Esophagus squamous epithelium (tissue), 5 donors: ENCODE results near the gene TIMM44. TPM values are rescaled to one million over a fixed set of nuclear protein-coding genes. Genes with fewer than 3 reads are reported as not detected.

Experiments used
- DNase-seq: peaks from one replicate; lab custom pipeline; 2025; lab: John Stamatoyannopoulos, UW
- H3K27ac ChIP-seq, 4 donors: fragments of 200-600 bp; sonication (generic); one replicate each; pipeline ENCODE4 v1.5.1; 2016 to 2019; ENCODE audit warnings: mild to moderate bottlenecking in 1 of 4
- H3K27me3 ChIP-seq, 4 donors: fragments of 200-600 bp; sonication (generic); 1 replicate in 3 of 4; 2 replicates in 1 of 4; pipeline versions ENCODE4 v1.5.1 to v1.6.0; 2017 to 2021; ENCODE audit warnings: antibody characterized with exemption in 1 of 4
- H3K36me3 ChIP-seq, 3 donors: fragments of 200-600 bp; sonication (generic); one replicate each; pipeline ENCODE4 v1.5.1; 2016 to 2019
- H3K4me1 ChIP-seq, 3 donors: fragments of 200-600 bp; sonication (generic); one replicate each; pipeline ENCODE4 v1.5.1; 2017 to 2019
- H3K4me3 ChIP-seq, 4 donors: fragments of 200-600 bp; sonication (generic); 1 replicate in 3 of 4; 2 replicates in 1 of 4; pipeline ENCODE4 v1.5.1; 2016 to 2019; ENCODE audit warnings: mild to moderate bottlenecking in 2 of 4, moderate library complexity in 1 of 4
- H3K9me3 ChIP-seq, 3 donors: fragments of 200-600 bp; sonication (generic); one replicate each; pipeline ENCODE4 v1.5.1; 2016 to 2019
- POLR2A ChIP-seq, 4 donors: fragments of 450-650 bp; IDR thresholded peaks; one replicate each; pipeline ENCODE4 v1.6.1; 2017; ENCODE audit warnings: antibody characterized with exemption in 4 of 4, mild to moderate bottlenecking in 4 of 4, moderate library complexity in 3 of 4
- WGBS, 2 donors: methylation state at CpG; one replicate each; pipeline ENCODE4 v1.1.5; 2018; 5-methylcytosine and 5-hydroxymethylcytosine counted together
- intact Hi-C: fragments of 100-400 bp; cut with DNase I; formaldehyde crosslinking; loops from one replicate; pipeline ENCODE4 v1.15.0; 2022
- total RNA-seq, 4 donors: library from RNA; depleted of rRNA; stranded (reverse); fragments of >200 nt; gene quantifications; one replicate each; pipeline ENCODE4 v1.1.0, GENCODE V29; 2016
- TF ChIP-seq, protein P1 (sequence below), 6 experiments: fragments of 450-650 bp in 4 of 6; fragments of 200-600 bp in 2 of 6; sonication (generic) in 2 of 6; IDR thresholded peaks; one replicate each; pipeline ENCODE4 v1.5.1; 2016 to 2019; ENCODE audit warnings: antibody characterized with exemption in 6 of 6, mild to moderate bottlenecking in 4 of 6, moderate library complexity in 4 of 6
- donor health status: DM: yes; HTN: yes; CAD: no.

TIMM44 gene
- total RNA-seq, 4 donors from 2014 or later: 36.4 to 52.6 (median 45.5) TPM

DNA sequence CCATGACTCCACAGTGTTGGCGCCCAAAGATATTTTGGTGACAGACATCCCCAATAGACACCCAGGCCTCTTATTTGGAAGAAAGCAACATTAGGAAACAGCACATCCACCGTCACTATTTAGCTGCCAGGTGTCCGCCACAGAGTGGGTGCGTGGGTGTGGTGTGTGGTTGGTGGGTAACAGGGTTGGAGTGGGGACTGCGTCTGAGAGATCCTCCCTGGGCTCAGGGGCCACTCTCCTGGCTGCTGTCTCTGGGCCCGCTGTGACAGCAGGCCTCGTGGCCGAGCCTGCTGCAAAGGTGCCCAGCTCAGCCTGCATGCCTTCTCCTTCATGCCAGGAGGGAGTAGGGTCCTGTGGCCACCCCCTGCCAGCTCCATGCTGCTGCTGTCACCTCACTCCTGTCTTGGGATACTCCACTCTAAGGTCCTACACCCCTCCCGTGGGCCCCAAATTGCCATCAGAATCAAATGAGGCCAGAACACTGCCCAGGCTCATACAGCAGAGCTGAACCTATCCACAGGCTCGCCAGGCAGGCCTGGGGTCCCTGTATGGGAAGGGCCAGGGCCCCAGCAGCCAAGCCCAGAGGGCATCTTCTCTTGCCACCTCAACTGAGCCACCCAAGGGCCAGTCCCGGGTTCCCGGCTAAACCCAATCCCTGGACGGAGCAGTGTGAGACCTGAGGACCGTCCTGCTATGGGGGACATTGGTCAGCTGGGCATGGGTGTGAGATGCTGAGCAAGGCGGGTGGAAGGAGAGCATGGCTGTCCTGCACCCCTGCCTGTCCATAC lies 24.7 kb upstream of the TIMM44 start:
- intact Hi-C loops: no loop called here
- DNase-seq: no peak
- 83 to 100% methylated on average over 1 to 6 of the region's 15 CpGs for WGBS, 2 donors

DNA sequence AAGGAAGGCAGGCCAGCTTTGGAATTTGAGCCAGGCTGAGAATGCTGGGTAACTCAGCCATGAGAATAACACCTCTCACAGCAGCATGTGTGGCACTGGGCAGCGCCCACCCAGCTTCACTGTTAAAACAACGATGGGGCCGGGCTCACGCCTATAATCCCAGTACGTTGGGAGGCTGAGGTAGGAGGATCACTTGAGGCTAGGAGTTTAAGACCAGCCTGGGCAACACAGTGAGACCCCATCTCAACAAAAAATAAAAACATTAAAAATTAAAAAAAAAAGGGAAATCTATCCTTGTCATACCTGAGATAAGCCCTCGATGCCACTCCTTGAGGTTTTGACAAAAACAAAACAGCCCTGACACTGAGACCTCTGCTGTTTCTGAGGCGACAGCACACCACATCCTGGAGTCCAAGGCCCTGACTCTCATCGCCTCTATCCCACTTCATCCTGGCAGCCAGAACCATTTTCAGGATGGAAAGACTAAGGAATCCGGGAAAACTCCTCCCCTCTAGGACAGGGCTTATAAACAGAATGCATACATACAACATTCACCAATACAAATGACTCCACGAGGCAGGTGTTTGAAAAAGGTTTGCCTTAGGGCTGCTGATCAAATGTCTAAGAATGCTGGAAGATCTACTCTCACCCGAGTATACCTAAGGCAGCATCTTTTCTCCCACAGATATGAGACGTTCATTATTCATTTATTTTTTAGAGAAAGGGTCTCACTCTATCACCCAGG lies 22.6 kb upstream of the TIMM44 start:
- Histone ChIP-seq H3K27me3 (no peaks in the 10 kb centered on the region), H3K27ac (peak overlapping the region in 1 of 4 donors; percentile 34), H3K36me3 (peaks cover 20 to 100% (median 22%) of the 10 kb centered on the region in 3 donors), H3K4me1 (no peaks in the 10 kb centered on the region), H3K9me3 (no peaks in the 10 kb centered on the region), H3K4me3 (no peak overlapping the region)
- 80 to 88% methylated on average over 7 to 8 of the region's 12 CpGs for WGBS, 2 donors
- intact Hi-C loops: no loop called here
- DNase-seq: no peak
- TF ChIP-seq POLR2A (IDR thresholded peaks at IDR 0.05): no peak
- TF ChIP-seq, protein P1, sequence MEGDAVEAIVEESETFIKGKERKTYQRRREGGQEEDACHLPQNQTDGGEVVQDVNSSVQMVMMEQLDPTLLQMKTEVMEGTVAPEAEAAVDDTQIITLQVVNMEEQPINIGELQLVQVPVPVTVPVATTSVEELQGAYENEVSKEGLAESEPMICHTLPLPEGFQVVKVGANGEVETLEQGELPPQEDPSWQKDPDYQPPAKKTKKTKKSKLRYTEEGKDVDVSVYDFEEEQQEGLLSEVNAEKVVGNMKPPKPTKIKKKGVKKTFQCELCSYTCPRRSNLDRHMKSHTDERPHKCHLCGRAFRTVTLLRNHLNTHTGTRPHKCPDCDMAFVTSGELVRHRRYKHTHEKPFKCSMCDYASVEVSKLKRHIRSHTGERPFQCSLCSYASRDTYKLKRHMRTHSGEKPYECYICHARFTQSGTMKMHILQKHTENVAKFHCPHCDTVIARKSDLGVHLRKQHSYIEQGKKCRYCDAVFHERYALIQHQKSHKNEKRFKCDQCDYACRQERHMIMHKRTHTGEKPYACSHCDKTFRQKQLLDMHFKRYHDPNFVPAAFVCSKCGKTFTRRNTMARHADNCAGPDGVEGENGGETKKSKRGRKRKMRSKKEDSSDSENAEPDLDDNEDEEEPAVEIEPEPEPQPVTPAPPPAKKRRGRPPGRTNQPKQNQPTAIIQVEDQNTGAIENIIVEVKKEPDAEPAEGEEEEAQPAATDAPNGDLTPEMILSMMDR (IDR thresholded peaks at IDR 0.05): no peak

More for the DNA sequence above, 24.7 kb upstream of the TIMM44 start:
- Histone ChIP-seq H3K9me3 (no peaks in the 10 kb centered on the region), H3K27ac (peak overlapping the region in 1 of 4 donors; percentile 3), H3K4me3 (no peak overlapping the region), H3K27me3 (no peaks in the 10 kb centered on the region), H3K36me3 (peaks cover 20 to 100% (median 33%) of the 10 kb centered on the region in 3 donors), H3K4me1 (no peaks in the 10 kb centered on the region)
- TF ChIP-seq, protein P1 (IDR thresholded peaks at IDR 0.05): no peak
- no peak for TF ChIP-seq POLR2A (IDR thresholded peaks at IDR 0.05)

DNA sequence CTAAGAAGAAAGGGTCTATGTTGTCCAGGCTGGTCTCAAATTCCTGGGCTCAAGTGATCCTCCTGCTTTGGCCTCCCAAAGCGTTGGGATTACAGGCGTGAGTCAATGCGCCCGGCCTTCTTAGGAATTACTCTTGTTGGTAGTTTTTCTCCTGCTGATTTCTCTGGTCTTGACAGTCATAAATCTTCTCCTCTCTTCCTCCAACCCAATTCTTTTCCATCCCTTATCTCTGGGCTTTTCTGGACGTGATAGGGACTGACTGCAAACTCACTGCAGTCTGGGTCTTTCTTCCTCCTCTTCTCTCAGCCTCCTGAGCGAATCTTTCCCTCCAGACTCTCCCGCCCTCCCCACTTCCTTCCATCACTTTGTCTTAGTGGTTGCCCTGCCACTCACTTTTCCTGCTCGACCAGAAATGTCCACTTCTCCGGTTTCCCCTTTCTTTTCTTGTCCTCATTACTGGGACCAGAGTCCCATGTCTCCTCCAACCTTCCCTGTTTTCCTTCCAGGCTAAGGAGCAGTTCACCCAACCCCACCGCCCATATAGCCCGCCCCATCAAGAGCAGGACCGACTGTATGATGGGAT lies 21.9 kb upstream of the TIMM44 start:
- no peaks in the 10 kb centered on the region for H3K27me3 ChIP-seq
- H3K36me3 ChIP-seq: peaks cover 20 to 100% (median 22%) of the 10 kb centered on the region in 3 donors
- TF ChIP-seq, protein P1 (IDR thresholded peaks at IDR 0.05): no peak
- TF ChIP-seq POLR2A (IDR thresholded peaks at IDR 0.05): no peak
- H3K9me3 ChIP-seq: no peaks in the 10 kb centered on the region
- intact Hi-C loops: no loop called here
- H3K27ac ChIP-seq: peak overlapping the region in 1 of 4 donors; percentile 34
- no peak overlapping the region for H3K4me3 ChIP-seq
- DNase-seq: no peak
- WGBS, 2 donors: 74 to 85% methylated on average over 11 to 12 of the region's 12 CpGs
- H3K4me1 ChIP-seq: no peaks in the 10 kb centered on the region

DNA sequence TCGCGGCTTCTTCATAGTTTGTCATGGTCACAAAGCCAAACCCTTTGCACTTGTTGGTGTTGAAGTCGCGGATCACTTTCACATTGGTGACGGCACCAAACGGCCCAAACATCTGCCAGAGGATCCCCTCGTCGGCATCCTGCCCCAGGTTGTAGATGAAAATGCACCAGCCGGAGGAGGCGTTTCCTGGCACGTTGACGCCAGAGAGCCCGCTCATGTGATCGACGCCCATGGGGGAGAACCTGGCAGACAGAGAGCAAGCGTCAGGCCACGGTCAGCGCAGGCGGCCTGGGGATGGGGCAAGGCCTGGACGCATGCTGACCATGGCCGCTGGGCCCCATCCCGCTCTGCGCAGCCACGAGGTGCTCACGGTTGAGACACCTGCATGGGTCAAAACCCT lies 20.1 kb upstream of the TIMM44 start:
- TF ChIP-seq POLR2A (IDR thresholded peaks at IDR 0.05): no peak
- TF ChIP-seq, protein P1 (IDR thresholded peaks at IDR 0.05): no peak
- intact Hi-C loops: no loop called here
- 94 to 99% methylated on average over 4 to 14 of the region's 25 CpGs for WGBS, 2 donors
- Histone ChIP-seq H3K4me1 (no peaks in the 10 kb centered on the region), H3K4me3 (no peak overlapping the region), H3K27me3 (no peaks in the 10 kb centered on the region), H3K36me3 (peaks cover 16 to 97% (median 20%) of the 10 kb centered on the region in 3 donors), H3K9me3 (no peaks in the 10 kb centered on the region), H3K27ac (no peak overlapping the region)
- no peak for DNase-seq
